ENCODE results near the gene VCAM1. TPM values are rescaled to one million over a fixed set of nuclear protein-coding genes. Genes with fewer than 3 reads are reported as not detected.
A peak's percentile ranks its signal among the peaks of the same experiment; 100 is the strongest.

Gene VCAM1, protein sequence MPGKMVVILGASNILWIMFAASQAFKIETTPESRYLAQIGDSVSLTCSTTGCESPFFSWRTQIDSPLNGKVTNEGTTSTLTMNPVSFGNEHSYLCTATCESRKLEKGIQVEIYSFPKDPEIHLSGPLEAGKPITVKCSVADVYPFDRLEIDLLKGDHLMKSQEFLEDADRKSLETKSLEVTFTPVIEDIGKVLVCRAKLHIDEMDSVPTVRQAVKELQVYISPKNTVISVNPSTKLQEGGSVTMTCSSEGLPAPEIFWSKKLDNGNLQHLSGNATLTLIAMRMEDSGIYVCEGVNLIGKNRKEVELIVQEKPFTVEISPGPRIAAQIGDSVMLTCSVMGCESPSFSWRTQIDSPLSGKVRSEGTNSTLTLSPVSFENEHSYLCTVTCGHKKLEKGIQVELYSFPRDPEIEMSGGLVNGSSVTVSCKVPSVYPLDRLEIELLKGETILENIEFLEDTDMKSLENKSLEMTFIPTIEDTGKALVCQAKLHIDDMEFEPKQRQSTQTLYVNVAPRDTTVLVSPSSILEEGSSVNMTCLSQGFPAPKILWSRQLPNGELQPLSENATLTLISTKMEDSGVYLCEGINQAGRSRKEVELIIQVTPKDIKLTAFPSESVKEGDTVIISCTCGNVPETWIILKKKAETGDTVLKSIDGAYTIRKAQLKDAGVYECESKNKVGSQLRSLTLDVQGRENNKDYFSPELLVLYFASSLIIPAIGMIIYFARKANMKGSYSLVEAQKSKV
- 0.74 and 37.0 TPM in 2 replicates for total RNA-seq (ENCODE audit: low replicate concordance)
- long read RNA-seq, transcript VCAM1-201 (9 exons, 3,083 nt), result major isoform, 5 of 8 reads
- long read RNA-seq, partial matches to known transcripts, result 0 of 8 reads
- long read RNA-seq, other reads (novel, unspliced or antisense), result 2 of 8 reads

DNA sequence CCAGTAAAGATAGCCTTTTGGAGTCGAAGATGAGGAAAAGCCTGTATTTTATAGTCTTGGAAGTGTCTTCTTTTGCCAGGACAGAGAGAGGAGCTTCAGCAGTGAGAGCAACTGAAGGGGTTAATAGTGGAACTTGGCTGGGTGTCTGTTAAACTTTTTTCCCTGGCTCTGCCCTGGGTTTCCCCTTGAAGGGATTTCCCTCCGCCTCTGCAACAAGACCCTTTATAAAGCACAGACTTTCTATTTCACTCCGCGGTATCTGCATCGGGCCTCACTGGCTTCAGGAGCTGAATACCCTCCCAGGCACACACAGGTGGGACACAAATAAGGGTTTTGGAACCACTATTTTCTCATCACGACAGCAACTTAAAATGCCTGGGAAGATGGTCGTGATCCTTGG, at the start of gene VCAM1:
Gene VCAM1, plus strand, starts transcription at position 253 of the 400 bp plus-strand sequence. Its CDS starts 119 bp downstream, at position 372.
- H3K4me3 Mint-ChIP-seq, result peak within 1 kb of the TSS; percentile 85
- TF ChIP-seq, protein P1, sequence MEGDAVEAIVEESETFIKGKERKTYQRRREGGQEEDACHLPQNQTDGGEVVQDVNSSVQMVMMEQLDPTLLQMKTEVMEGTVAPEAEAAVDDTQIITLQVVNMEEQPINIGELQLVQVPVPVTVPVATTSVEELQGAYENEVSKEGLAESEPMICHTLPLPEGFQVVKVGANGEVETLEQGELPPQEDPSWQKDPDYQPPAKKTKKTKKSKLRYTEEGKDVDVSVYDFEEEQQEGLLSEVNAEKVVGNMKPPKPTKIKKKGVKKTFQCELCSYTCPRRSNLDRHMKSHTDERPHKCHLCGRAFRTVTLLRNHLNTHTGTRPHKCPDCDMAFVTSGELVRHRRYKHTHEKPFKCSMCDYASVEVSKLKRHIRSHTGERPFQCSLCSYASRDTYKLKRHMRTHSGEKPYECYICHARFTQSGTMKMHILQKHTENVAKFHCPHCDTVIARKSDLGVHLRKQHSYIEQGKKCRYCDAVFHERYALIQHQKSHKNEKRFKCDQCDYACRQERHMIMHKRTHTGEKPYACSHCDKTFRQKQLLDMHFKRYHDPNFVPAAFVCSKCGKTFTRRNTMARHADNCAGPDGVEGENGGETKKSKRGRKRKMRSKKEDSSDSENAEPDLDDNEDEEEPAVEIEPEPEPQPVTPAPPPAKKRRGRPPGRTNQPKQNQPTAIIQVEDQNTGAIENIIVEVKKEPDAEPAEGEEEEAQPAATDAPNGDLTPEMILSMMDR (conservative IDR thresholded peaks at IDR 0.05), result no peak
- H3K36me3 Mint-ChIP-seq, result no peaks in the 10 kb centered on the region
- peak within 1 kb of the TSS; percentile 37 for H3K27ac Mint-ChIP-seq
- peaks cover 6% of the 10 kb centered on the region for H3K4me1 Mint-ChIP-seq (ENCODE audit: unreplicated experiment)
- no peaks in the 10 kb centered on the region for H3K9me3 Mint-ChIP-seq
- no peak for DNase-seq (ENCODE audit: extremely low spot score, unreplicated experiment)
- peaks cover 3% of the 10 kb centered on the region for H3K27me3 Mint-ChIP-seq

GRCh38 chr1:100670083-100670482, 49.5 kb upstream of the VCAM1 start:
- H3K27ac Mint-ChIP-seq, result no peak overlapping the region
- no peak overlapping the region for H3K4me3 Mint-ChIP-seq
- H3K27me3 Mint-ChIP-seq, result no peaks in the 10 kb centered on the region
- TF ChIP-seq, protein P1 (conservative IDR thresholded peaks at IDR 0.05), result no peak
- H3K9me3 Mint-ChIP-seq, result no peaks in the 10 kb centered on the region
- H3K4me1 Mint-ChIP-seq (ENCODE audit: unreplicated experiment), result no peaks in the 10 kb centered on the region
- no peaks in the 10 kb centered on the region for H3K36me3 Mint-ChIP-seq
- no peak for DNase-seq (ENCODE audit: extremely low spot score, unreplicated experiment)

- Mint-ChIP-seq H3K27ac (no peak overlapping the region), H3K36me3 (no peaks in the 10 kb centered on the region)
Observed at GRCh38 chr1:100671601-100672000, 47.9 kb upstream of the VCAM1 start.

GRCh38 chr1:100683448-100684349, 35.8 kb upstream of the VCAM1 start:
- Mint-ChIP-seq H3K9me3 (no peaks in the 10 kb centered on the region), H3K4me3 (no peak overlapping the region), H3K4me1 (ENCODE audit: unreplicated experiment) (no peaks in the 10 kb centered on the region), H3K27ac (no peak overlapping the region), H3K36me3 (no peaks in the 10 kb centered on the region), H3K27me3 (no peaks in the 10 kb centered on the region)
- no peak for DNase-seq (ENCODE audit: extremely low spot score, unreplicated experiment)
- TF ChIP-seq, protein P1 (conservative IDR thresholded peaks at IDR 0.05), result no peak

More at GRCh38 chr1:100671601-100672000, 47.9 kb upstream of the VCAM1 start:
- Mint-ChIP-seq H3K27me3 (no peaks in the 10 kb centered on the region), H3K9me3 (no peaks in the 10 kb centered on the region), H3K4me3 (no peak overlapping the region), H3K4me1 (ENCODE audit: unreplicated experiment) (no peaks in the 10 kb centered on the region)
- TF ChIP-seq, protein P1 (conservative IDR thresholded peaks at IDR 0.05), result no peak
- no peak for DNase-seq (ENCODE audit: extremely low spot score, unreplicated experiment)

DNA sequence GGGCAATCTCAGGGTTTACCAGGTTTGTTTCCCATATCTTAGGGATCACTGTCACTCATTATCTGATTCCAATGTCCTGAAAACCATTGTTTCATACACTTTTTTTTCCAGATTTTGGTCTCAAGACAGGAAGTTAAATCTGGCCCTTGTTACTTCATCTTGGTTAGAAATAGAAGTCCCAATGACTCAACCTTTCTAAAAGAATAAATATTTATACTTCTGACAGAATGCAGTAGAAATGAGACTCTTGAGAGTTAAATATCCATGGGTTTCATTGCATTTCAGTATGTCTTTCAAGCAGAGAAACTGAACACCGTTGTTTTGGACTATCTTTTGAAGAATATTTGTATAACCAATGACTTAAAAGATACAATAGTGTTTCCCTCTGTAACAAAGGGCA, 19.8 kb upstream of the VCAM1 start:
- Mint-ChIP-seq H3K27ac (no peak overlapping the region), H3K9me3 (no peaks in the 10 kb centered on the region), H3K4me3 (no peak overlapping the region), H3K36me3 (no peaks in the 10 kb centered on the region), H3K4me1 (ENCODE audit: unreplicated experiment) (no peaks in the 10 kb centered on the region), H3K27me3 (no peaks in the 10 kb centered on the region)
- DNase-seq (ENCODE audit: extremely low spot score, unreplicated experiment), result no peak
- TF ChIP-seq, protein P1 (conservative IDR thresholded peaks at IDR 0.05), result no peak

Data from type B pancreatic cell (in vitro differentiated cells).